AG04449 (cell line): Measurements from ENCODE around the gene SKI.

Experiments used
- CTCF ChIA-PET: fragments of 350-600 bp; formaldehyde crosslinking; extraction: SDS; loops from one replicate; lab custom pipeline; 2021; ENCODE audit warnings: antibody characterized with exemption; lab: Yijun Ruan, JAX
- POLR2A ChIA-PET: fragments of 400-600, 350-600 bp; formaldehyde crosslinking; extraction: SDS; loops from one replicate; lab custom pipeline; 2020; ENCODE audit warnings: antibody characterized with exemption, inconsistent platforms; lab: Yijun Ruan, JAX
- DNase-seq: peaks from one replicate; pipeline ENCODE4 v3.0.0-alpha.2; 2010; ENCODE audit warnings: low read depth, low spot score
- H3K4me3 ChIP-seq: 2 replicates; pipeline ENCODE4 v1.5.1; 2011; ENCODE audit warnings: low read depth, mild to moderate bottlenecking, control low read depth, low read length
- CTCF ChIP-seq: IDR thresholded peaks from one replicate; pipeline ENCODE4 v1.5.1; 2011; ENCODE audit warnings: mild to moderate bottlenecking, moderate library complexity, low read length, control low read depth, inconsistent platforms; ENCODE audit not compliant: insufficient read depth; ENCODE audit errors: missing control alignments

The SKI gene

GRCh38 chr1:2343023-2343935 is 115.2 kb downstream of the SKI start:
- ChIA-PET POLR2A (no interaction called here), CTCF (interaction anchor here (1.8 kb wide), 1 partner anchor 8 kb away, joined by 5 read pairs; no protein-coding TSS in a partner anchor)
- no peak overlapping the region for H3K4me3 ChIP-seq
- no peak for DNase-seq
- TF ChIP-seq CTCF = no peak

- ChIA-PET POLR2A (no interaction called here), CTCF (no interaction called here)
- TF ChIP-seq CTCF = no peak
Measured at GRCh38 chr1:2344121-2344681, 116.1 kb downstream of the SKI start.

GRCh38 chr1:2344744-2345296 is 116.7 kb downstream of the SKI start:
- no peak overlapping the region for H3K4me3 ChIP-seq
- no peak for DNase-seq
- TF ChIP-seq CTCF = no peak
- ChIA-PET CTCF (no interaction called here), POLR2A (no interaction called here)

More at GRCh38 chr1:2344121-2344681, 116.1 kb downstream of the SKI start:
- DNase-seq = no peak
- no peak overlapping the region for H3K4me3 ChIP-seq

GRCh38 chr1:2345297-2346075 is 117.4 kb downstream of the SKI start:
- DNase-seq = no peak
- TF ChIP-seq CTCF = no peak
- H3K4me3 ChIP-seq = no peak overlapping the region
- ChIA-PET POLR2A (no interaction called here), CTCF (no interaction called here)

- ChIA-PET CTCF (interaction anchor here (1.3 kb wide), 1 partner anchor 35 kb away, joined by 4 read pairs; no protein-coding TSS in a partner anchor), POLR2A (no interaction called here)
- TF ChIP-seq CTCF = no peak
- no peak for DNase-seq
- no peak overlapping the region for H3K4me3 ChIP-seq
Measured at GRCh38 chr1:2346691-2347408, 118.7 kb downstream of the SKI start.
